DMS53 treated with DMSO at 0.1 percent for 48 hours (cell line): ENCODE results near the gene TBC1D16.
"Not testable (repeated sequence)": the region's sequence is repeated elsewhere in the genome, so short reads cannot be mapped to it uniquely, and the experiment has no call there.

Experiments
- DNase-seq: peaks from one replicate; lab custom pipeline; 2025; ENCODE audit not compliant: unreplicated experiment; lab: John Stamatoyannopoulos, UW

Gene TBC1D16

GRCh38 chr17:79975498-79976134 lies 60.1 kb downstream of the TBC1D16 start:
- DNase-seq, result no peak

GRCh38 chr17:79974566-79975497 lies 60.8 kb downstream of the TBC1D16 start:
- DNase-seq, result no peak

GRCh38 chr17:79971651-79972050 lies 64.0 kb downstream of the TBC1D16 start:
- no peak for DNase-seq

- DNase-seq, result peak; percentile 6
These were observed 65.0 kb downstream of the TBC1D16 start for GRCh38 chr17:79970576-79971068.

- DNase-seq, result no peak
These were observed 65.8 kb downstream of the TBC1D16 start for GRCh38 chr17:79969906-79970305.

GRCh38 chr17:79968116-79968515 lies 67.6 kb downstream of the TBC1D16 start:
- DNase-seq, result no peak

GRCh38 chr17:79966681-79967080 lies 69.0 kb downstream of the TBC1D16 start:
- no peak for DNase-seq

- DNase-seq, result no peak
These were observed 69.9 kb downstream of the TBC1D16 start for GRCh38 chr17:79965806-79966205.

- not testable (repeated sequence) for DNase-seq
These were observed 73.2 kb downstream of the TBC1D16 start for GRCh38 chr17:79962467-79962866.

GRCh38 chr17:79961567-79961966 lies 74.1 kb downstream of the TBC1D16 start:
- not testable (repeated sequence) for DNase-seq

- DNase-seq, result peak; percentile 29
These were observed 74.7 kb downstream of the TBC1D16 start for GRCh38 chr17:79960788-79961522.

GRCh38 chr17:79959042-79959441 lies 76.6 kb downstream of the TBC1D16 start:
- no peak for DNase-seq

- DNase-seq, result no peak
These were observed 78.8 kb downstream of the TBC1D16 start for GRCh38 chr17:79956853-79957252.

GRCh38 chr17:79956441-79956735 lies 79.3 kb downstream of the TBC1D16 start:
- not testable (repeated sequence) for DNase-seq

- DNase-seq, result no peak
These were observed 79.8 kb downstream of the TBC1D16 start for GRCh38 chr17:79955691-79956440.

GRCh38 chr17:79955167-79955549 lies 80.5 kb downstream of the TBC1D16 start:
- DNase-seq, result no peak

GRCh38 chr17:79954281-79955166 lies 81.1 kb downstream of the TBC1D16 start:
- no peak for DNase-seq

GRCh38 chr17:79953335-79953734 lies 82.3 kb downstream of the TBC1D16 start:
- no peak for DNase-seq

GRCh38 chr17:79952901-79953300 lies 82.8 kb downstream of the TBC1D16 start:
- no peak for DNase-seq
